WTC11 (cell line): Measurements from ENCODE around the gene PHLDB1. TPM values are rescaled to one million over a fixed set of nuclear protein-coding genes. Genes with fewer than 3 reads are reported as not detected.

Source experiments
- ATAC-seq: fragments of 200-7000 bp; cut with Tn5 transposase; 2 replicates; pipeline ENCODE4 v1.10.0; 2021; ENCODE audit warnings: mild to moderate bottlenecking, moderate library complexity
- CTCF ChIA-PET: fragments of 300-600 bp; sonication (Branson Sonifier 250); formaldehyde crosslinking; loops from one replicate; lab custom pipeline; 2021; ENCODE audit warnings: antibody characterized with exemption; lab: Charles Lee
- POLR2A ChIA-PET: fragments of 350-600 bp; sonication (Branson Sonifier 250); formaldehyde crosslinking; loops from one replicate; lab custom pipeline; 2021; ENCODE audit warnings: antibody characterized with exemption; lab: Charles Lee
- DNase-seq: peaks from one replicate; pipeline ENCODE4 v3.0.0; 2021; ENCODE audit warnings: low spot score
- H3K27ac Mint-ChIP-seq: 2 replicates; pipeline ENCODE4 v1.8.0; 2021; ENCODE audit warnings: mixed read lengths
- H3K27me3 Mint-ChIP-seq: 2 replicates; pipeline ENCODE4 v1.8.0; 2021; ENCODE audit warnings: low read depth, mild to moderate bottlenecking, moderate library complexity, mixed read lengths
- H3K36me3 Mint-ChIP-seq: 2 replicates; pipeline ENCODE4 v1.8.0; 2021; ENCODE audit warnings: mixed read lengths
- H3K4me1 Mint-ChIP-seq: 2 replicates; pipeline ENCODE4 v1.8.0; 2022; ENCODE audit warnings: mixed read lengths
- H3K4me3 Mint-ChIP-seq: 2 replicates; pipeline ENCODE4 v1.8.0; 2021; ENCODE audit warnings: mild to moderate bottlenecking, moderate library complexity, mixed read lengths
- H3K9me3 Mint-ChIP-seq: 2 replicates; pipeline ENCODE4 v1.8.0; 2021; ENCODE audit warnings: mixed read lengths
- ELF4 ChIP-seq: sonication (generic); formaldehyde crosslinking; IDR thresholded peaks from 2 replicates; pipeline ENCODE4 v1.8.1; 2022; ENCODE audit warnings: low read depth, mild to moderate bottlenecking, moderate library complexity, missing genetic modification reagents
- NR2C2 ChIP-seq: sonication (generic); formaldehyde crosslinking; IDR thresholded peaks from 2 replicates; pipeline ENCODE4 v1.8.0; 2022; ENCODE audit warnings: mild to moderate bottlenecking, missing genetic modification reagents
- SMAD3 ChIP-seq: sonication (generic); formaldehyde crosslinking; IDR thresholded peaks from 2 replicates; pipeline ENCODE4 v1.8.0; 2022; ENCODE audit warnings: missing genetic modification reagents, mild to moderate bottlenecking, borderline replicate concordance
- SMAD4 ChIP-seq: sonication (generic); formaldehyde crosslinking; IDR thresholded peaks from 2 replicates; pipeline ENCODE4 v1.8.0; 2022; ENCODE audit warnings: mild to moderate bottlenecking, missing genetic modification reagents
- TCF7 ChIP-seq: sonication (generic); formaldehyde crosslinking; IDR thresholded peaks from 2 replicates; pipeline ENCODE4 v1.8.0; 2022; ENCODE audit warnings: mild to moderate bottlenecking, low read depth, missing genetic modification reagents, moderate library complexity
- TP53 ChIP-seq: sonication (generic); formaldehyde crosslinking; IDR thresholded peaks from 2 replicates; pipeline ENCODE4 v1.8.1; 2023; ENCODE audit warnings: mild to moderate bottlenecking, missing genetic modification reagents
- ZNF232 ChIP-seq: sonication (generic); formaldehyde crosslinking; IDR thresholded peaks from 2 replicates; pipeline ENCODE4 v1.8.0; 2022; ENCODE audit warnings: mild to moderate bottlenecking, missing genetic modification reagents
- ZNF317 ChIP-seq: sonication (generic); formaldehyde crosslinking; IDR thresholded peaks from 2 replicates; pipeline ENCODE4 v1.8.1; 2023; ENCODE audit warnings: low read depth, mild to moderate bottlenecking, moderate library complexity, missing genetic modification reagents, borderline replicate concordance
- ZNF423 ChIP-seq: fragments of 250-450 bp; sonication (Bioruptor Pico); IDR thresholded peaks from 2 replicates; pipeline ENCODE4 v2.1.2; 2022; ENCODE audit warnings: mild to moderate bottlenecking, moderate library complexity
- total RNA-seq: library from RNA; stranded (reverse); gene quantifications from 3 replicates; pipeline ENCODE4 v1.2.3, GENCODE V29; 2021
- TF ChIP-seq, protein P1 (sequence below): sonication (generic); formaldehyde crosslinking; IDR thresholded peaks from 2 replicates; pipeline ENCODE4 v1.8.0; 2023; ENCODE audit warnings: missing genetic modification reagents
- TF ChIP-seq, protein P2 (sequence below): sonication (generic); formaldehyde crosslinking; IDR thresholded peaks from 2 replicates; pipeline ENCODE4 v1.8.0; 2022; ENCODE audit warnings: mild to moderate bottlenecking, missing genetic modification reagents
- TF ChIP-seq, protein P3 (sequence below): sonication (generic); formaldehyde crosslinking; IDR thresholded peaks from 2 replicates; pipeline ENCODE4 v1.8.1; 2023; ENCODE audit warnings: mild to moderate bottlenecking, missing genetic modification reagents
- TF ChIP-seq, protein P4 (sequence below): sonication (generic); formaldehyde crosslinking; IDR thresholded peaks from 2 replicates; pipeline ENCODE4 v1.8.1; 2022; ENCODE audit warnings: mild to moderate bottlenecking, moderate library complexity, missing genetic modification reagents
- TF ChIP-seq, protein P5 (sequence below): sonication (generic); formaldehyde crosslinking; conservative IDR thresholded peaks from 2 replicates; pipeline ENCODE4 v1.8.1; 2022; ENCODE audit warnings: mild to moderate bottlenecking, missing genetic modification reagents
- TF ChIP-seq, protein P6 (sequence below): sonication (generic); formaldehyde crosslinking; IDR thresholded peaks from 2 replicates; pipeline ENCODE4 v1.8.1; 2022; ENCODE audit warnings: missing genetic modification reagents, borderline replicate concordance

PHLDB1 gene
- total RNA-seq, 1 experiment from 2014 or later = 83.1 TPM

DNA sequence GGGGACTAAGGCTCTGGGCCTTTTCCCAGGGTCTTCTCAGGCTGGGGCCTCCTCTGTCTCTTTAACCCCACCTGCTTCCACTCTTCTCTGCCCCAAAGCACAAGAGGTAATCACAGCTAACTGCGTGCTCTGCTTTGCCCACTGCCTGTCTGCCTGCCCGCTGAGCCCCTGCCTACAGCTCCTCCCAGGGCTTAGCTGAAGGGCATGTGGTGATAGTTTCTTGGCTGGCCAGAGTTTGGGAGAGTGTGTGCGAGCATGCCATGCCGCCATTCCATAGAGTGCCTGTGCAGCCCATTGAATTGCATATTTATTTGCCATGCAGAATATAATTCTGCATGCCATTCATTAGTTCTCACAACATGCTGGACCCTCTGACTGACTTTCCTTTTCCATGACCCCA, 32.5 kb downstream of the PHLDB1 start:
- ChIA-PET CTCF (interaction anchor here (2.1 to 7.9 kb wide), 2 partner anchors 18 to 45 kb away, joined by 12 to 78 read pairs; no protein-coding TSS in a partner anchor), POLR2A (no interaction called here)
- TF ChIP-seq TP53 (no peak), NR2C2 (CRISPR knock-in tag) (no peak), ZNF423 (CRISPR knock-in tag) (no peak), ELF4 (CRISPR knock-in tag) (no peak), ZNF317 (CRISPR knock-in tag) (no peak), TCF7 (CRISPR knock-in tag) (no peak), SMAD3 (CRISPR knock-in tag) (no peak)
- TF ChIP-seq, protein P1, sequence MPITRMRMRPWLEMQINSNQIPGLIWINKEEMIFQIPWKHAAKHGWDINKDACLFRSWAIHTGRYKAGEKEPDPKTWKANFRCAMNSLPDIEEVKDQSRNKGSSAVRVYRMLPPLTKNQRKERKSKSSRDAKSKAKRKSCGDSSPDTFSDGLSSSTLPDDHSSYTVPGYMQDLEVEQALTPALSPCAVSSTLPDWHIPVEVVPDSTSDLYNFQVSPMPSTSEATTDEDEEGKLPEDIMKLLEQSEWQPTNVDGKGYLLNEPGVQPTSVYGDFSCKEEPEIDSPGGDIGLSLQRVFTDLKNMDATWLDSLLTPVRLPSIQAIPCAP (CRISPR knock-in tag) = no peak
- TF ChIP-seq, protein P2, sequence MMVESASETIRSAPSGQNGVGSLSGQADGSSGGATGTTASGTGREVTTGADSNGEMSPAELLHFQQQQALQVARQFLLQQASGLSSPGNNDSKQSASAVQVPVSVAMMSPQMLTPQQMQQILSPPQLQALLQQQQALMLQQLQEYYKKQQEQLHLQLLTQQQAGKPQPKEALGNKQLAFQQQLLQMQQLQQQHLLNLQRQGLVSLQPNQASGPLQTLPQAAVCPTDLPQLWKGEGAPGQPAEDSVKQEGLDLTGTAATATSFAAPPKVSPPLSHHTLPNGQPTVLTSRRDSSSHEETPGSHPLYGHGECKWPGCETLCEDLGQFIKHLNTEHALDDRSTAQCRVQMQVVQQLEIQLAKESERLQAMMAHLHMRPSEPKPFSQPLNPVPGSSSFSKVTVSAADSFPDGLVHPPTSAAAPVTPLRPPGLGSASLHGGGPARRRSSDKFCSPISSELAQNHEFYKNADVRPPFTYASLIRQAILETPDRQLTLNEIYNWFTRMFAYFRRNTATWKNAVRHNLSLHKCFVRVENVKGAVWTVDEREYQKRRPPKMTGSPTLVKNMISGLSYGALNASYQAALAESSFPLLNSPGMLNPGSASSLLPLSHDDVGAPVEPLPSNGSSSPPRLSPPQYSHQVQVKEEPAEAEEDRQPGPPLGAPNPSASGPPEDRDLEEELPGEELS (CRISPR knock-in tag) = no peak
- TF ChIP-seq, protein P3, sequence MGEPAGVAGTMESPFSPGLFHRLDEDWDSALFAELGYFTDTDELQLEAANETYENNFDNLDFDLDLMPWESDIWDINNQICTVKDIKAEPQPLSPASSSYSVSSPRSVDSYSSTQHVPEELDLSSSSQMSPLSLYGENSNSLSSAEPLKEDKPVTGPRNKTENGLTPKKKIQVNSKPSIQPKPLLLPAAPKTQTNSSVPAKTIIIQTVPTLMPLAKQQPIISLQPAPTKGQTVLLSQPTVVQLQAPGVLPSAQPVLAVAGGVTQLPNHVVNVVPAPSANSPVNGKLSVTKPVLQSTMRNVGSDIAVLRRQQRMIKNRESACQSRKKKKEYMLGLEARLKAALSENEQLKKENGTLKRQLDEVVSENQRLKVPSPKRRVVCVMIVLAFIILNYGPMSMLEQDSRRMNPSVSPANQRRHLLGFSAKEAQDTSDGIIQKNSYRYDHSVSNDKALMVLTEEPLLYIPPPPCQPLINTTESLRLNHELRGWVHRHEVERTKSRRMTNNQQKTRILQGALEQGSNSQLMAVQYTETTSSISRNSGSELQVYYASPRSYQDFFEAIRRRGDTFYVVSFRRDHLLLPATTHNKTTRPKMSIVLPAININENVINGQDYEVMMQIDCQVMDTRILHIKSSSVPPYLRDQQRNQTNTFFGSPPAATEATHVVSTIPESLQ = no peak
- TF ChIP-seq, protein P4, sequence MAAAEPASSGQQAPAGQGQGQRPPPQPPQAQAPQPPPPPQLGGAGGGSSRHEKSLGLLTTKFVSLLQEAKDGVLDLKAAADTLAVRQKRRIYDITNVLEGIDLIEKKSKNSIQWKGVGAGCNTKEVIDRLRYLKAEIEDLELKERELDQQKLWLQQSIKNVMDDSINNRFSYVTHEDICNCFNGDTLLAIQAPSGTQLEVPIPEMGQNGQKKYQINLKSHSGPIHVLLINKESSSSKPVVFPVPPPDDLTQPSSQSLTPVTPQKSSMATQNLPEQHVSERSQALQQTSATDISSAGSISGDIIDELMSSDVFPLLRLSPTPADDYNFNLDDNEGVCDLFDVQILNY = no peak
- TF ChIP-seq, protein P5, sequence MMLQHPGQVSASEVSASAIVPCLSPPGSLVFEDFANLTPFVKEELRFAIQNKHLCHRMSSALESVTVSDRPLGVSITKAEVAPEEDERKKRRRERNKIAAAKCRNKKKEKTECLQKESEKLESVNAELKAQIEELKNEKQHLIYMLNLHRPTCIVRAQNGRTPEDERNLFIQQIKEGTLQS (CRISPR knock-in tag) = no peak
- DNase-seq = no peak
- Mint-ChIP-seq H3K27ac (no peak overlapping the region), H3K4me1 (peaks cover 14% of the 10 kb centered on the region), H3K36me3 (peaks cover 31% of the 10 kb centered on the region), H3K27me3 (no peaks in the 10 kb centered on the region), H3K9me3 (no peaks in the 10 kb centered on the region), H3K4me3 (no peak overlapping the region)
- no peak for ATAC-seq

DNA sequence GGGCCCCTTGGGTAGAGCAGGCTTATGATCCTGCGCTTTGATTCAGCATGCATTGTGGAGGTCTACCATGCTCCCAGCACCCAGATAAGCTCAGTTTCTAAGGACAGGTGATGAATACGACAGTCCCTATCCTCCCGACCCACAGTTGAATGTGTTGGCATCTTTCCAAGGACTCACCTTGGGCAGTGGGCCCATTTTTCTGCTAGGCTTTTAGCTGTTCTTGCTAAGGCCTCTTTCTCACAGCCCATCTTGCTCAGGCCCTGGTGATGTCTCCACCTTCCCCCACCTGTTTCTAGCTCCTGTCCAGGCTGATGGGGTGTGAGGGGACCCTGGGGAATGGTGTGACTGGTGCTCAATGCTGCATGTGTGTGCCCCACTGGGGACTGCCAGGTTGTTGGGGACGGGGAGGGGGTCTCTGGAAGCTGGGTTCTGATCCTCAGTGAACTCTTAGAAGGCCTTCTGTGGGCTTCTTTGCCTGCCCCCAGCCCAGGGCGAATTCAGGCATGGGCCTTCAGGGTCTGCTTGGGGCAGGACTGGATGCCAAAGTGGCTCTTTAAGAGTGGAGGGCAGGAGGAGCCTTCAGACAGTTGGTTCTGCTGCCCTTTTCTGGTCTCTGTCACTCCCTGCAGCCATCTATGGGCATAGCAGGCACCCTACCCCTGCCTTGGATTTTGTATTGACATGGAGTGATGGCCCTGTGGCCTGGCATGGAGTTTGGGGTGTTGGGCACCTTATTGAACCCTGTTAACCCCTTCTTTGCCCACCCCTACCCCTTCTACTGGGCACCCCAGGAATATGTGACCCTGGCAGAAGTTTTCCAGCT, 33.1 kb downstream of the PHLDB1 start:
- H3K4me1 Mint-ChIP-seq = peaks cover 9% of the 10 kb centered on the region
- no peaks in the 10 kb centered on the region for H3K9me3 Mint-ChIP-seq
- no peaks in the 10 kb centered on the region for H3K27me3 Mint-ChIP-seq
- CTCF ChIA-PET = interaction anchor here (1.5 to 2.1 kb wide), 2 partner anchors 18 to 46 kb away, joined by 4 to 12 read pairs; no protein-coding TSS in a partner anchor
- peaks cover 36% of the 10 kb centered on the region for H3K36me3 Mint-ChIP-seq
- POLR2A ChIA-PET = no interaction called here
- no peak for ATAC-seq
- H3K27ac Mint-ChIP-seq = no peak overlapping the region
- DNase-seq = no peak
- no peak for TF ChIP-seq SMAD4
- no peak for TF ChIP-seq ZNF232 (CRISPR knock-in tag)
- TF ChIP-seq, protein P2 (CRISPR knock-in tag) = no peak
- no peak for TF ChIP-seq SMAD3 (CRISPR knock-in tag)
- TF ChIP-seq, protein P6, sequence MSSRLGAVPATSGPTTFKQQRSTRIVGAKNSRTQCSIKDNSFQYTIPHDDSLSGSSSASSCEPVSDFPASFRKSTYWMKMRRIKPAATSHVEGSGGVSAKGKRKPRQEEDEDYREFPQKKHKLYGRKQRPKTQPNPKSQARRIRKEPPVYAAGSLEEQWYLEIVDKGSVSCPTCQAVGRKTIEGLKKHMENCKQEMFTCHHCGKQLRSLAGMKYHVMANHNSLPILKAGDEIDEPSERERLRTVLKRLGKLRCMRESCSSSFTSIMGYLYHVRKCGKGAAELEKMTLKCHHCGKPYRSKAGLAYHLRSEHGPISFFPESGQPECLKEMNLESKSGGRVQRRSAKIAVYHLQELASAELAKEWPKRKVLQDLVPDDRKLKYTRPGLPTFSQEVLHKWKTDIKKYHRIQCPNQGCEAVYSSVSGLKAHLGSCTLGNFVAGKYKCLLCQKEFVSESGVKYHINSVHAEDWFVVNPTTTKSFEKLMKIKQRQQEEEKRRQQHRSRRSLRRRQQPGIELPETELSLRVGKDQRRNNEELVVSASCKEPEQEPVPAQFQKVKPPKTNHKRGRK (CRISPR knock-in tag) = no peak
- TF ChIP-seq, all 79 proteins: peak for 0
- no peak overlapping the region for H3K4me3 Mint-ChIP-seq
